Keratinocyte (primary cell): Measurements from ENCODE around the gene GPS1.

Source experiments
- CTCF ChIP-seq, 3 experiments: IDR thresholded peaks in 1 of 3; conservative IDR thresholded peaks in 1 of 3; optimal IDR thresholded peaks in 1 of 3; 2 replicates in 2 of 3; 3 replicates in 1 of 3; pipeline versions ENCODE3 to v1.5.1; 2011; ENCODE audit warnings: low read length in 3 of 3, mild to moderate bottlenecking in 3 of 3, moderate library complexity in 2 of 3, control low read depth in 1 of 3, inconsistent platforms in 1 of 3; ENCODE audit not compliant: insufficient read depth in 2 of 3; ENCODE audit errors: extremely low read depth in 1 of 3
- EZH2 ChIP-seq: IDR thresholded peaks from one replicate; pipeline ENCODE4 v1.6.1; 2012; ENCODE audit warnings: inconsistent platforms, mild to moderate bottlenecking, low read length, moderate library complexity

GRCh38 chr17:82072827-82073226 lies 21.1 kb downstream of the GPS1 start:
- TF ChIP-seq EZH2 (no peak), CTCF (optimal IDR thresholded peaks at IDR 0.05 in 1 of 3, IDR thresholded peaks at IDR 0.05 in 1 of 3, conservative IDR thresholded peaks at IDR 0.05 in 1 of 3; ENCODE audit: extremely low read depth in 1 of 3, insufficient read depth in 2 of 3, low read length in 3 of 3) (no peak)
